ENCODE measurements around the gene MASP2.

- no peak for TF ChIP-seq POLR2A (IDR thresholded peaks at IDR 0.05; ENCODE audit: low read depth)
- TF ChIP-seq, protein P1, sequence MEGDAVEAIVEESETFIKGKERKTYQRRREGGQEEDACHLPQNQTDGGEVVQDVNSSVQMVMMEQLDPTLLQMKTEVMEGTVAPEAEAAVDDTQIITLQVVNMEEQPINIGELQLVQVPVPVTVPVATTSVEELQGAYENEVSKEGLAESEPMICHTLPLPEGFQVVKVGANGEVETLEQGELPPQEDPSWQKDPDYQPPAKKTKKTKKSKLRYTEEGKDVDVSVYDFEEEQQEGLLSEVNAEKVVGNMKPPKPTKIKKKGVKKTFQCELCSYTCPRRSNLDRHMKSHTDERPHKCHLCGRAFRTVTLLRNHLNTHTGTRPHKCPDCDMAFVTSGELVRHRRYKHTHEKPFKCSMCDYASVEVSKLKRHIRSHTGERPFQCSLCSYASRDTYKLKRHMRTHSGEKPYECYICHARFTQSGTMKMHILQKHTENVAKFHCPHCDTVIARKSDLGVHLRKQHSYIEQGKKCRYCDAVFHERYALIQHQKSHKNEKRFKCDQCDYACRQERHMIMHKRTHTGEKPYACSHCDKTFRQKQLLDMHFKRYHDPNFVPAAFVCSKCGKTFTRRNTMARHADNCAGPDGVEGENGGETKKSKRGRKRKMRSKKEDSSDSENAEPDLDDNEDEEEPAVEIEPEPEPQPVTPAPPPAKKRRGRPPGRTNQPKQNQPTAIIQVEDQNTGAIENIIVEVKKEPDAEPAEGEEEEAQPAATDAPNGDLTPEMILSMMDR (IDR thresholded peaks at IDR 0.05): no peak
- no peak for TF ChIP-seq EP300 (IDR thresholded peaks at IDR 0.05)
- no peak for TF ChIP-seq POLR2AphosphoS5 (IDR thresholded peaks at IDR 0.05)
These were observed 31.6 kb upstream of the MASP2 start for GRCh38 chr1:11078631-11079030.
